ENCODE results near the gene ABCG5.

DNA sequence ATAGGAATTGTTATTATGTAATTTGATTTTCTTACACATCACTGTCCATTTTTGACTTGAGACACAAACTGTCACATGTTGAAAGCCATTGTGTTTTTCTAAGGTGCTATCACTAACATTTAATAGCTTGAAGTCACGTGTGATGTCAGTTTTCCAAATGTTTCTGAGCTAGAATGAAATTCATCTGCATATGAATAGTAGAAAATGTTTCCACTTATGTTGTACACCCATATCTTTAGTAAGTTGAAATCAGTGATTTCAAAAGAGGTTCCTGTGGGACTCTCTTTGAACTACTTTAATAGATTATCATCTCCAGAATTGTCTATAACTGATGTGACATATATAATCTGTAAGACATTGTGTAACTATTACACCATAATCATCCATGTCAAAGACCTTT lies 27.8 kb downstream of the ABCG5 start:
- TF ChIP-seq, protein P1, sequence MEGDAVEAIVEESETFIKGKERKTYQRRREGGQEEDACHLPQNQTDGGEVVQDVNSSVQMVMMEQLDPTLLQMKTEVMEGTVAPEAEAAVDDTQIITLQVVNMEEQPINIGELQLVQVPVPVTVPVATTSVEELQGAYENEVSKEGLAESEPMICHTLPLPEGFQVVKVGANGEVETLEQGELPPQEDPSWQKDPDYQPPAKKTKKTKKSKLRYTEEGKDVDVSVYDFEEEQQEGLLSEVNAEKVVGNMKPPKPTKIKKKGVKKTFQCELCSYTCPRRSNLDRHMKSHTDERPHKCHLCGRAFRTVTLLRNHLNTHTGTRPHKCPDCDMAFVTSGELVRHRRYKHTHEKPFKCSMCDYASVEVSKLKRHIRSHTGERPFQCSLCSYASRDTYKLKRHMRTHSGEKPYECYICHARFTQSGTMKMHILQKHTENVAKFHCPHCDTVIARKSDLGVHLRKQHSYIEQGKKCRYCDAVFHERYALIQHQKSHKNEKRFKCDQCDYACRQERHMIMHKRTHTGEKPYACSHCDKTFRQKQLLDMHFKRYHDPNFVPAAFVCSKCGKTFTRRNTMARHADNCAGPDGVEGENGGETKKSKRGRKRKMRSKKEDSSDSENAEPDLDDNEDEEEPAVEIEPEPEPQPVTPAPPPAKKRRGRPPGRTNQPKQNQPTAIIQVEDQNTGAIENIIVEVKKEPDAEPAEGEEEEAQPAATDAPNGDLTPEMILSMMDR (IDR thresholded peaks at IDR 0.05; ENCODE audit: low read length), result no peak
- no peak for TF ChIP-seq EZH2 (IDR thresholded peaks at IDR 0.05; ENCODE audit: borderline replicate concordance, low read length)
